Measurements from ENCODE around the gene ABCA1. TPM values are rescaled to one million over a fixed set of nuclear protein-coding genes. Genes with fewer than 3 reads are reported as not detected.
A peak's percentile ranks its signal among the peaks of the same experiment; 100 is the strongest.
"Not testable (repeated sequence)": the region's sequence is repeated elsewhere in the genome, so short reads cannot be mapped to it uniquely, and the experiment has no call there.

ABCA1 gene
- total RNA-seq, 1 donor from 2014 or later: 20.8 TPM

DNA sequence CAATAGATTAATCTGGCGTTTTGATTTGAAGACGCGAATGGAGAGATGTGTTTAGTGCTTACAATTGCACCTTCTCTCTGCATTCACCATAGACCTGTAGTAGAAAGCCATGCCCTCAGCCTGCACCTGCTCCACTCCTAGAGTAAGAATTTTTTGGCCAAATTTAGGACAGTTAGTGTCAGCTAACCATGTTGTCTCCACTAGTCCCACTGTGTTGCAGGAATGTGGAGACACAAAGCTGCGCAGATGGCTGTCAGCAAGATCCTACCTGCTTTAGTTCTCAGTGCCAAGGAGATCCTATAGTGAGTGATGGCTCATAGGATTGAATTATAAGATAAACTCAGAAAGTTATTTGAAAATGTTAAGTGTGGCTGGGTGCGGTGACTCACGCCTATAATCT lies 35.1 kb upstream of the ABCA1 start:
- peaks cover 10% of the 10 kb centered on the region for H3K4me1 Mint-ChIP-seq (ENCODE audit: unreplicated experiment)
- no peaks in the 10 kb centered on the region for H3K9me3 Mint-ChIP-seq
- TF ChIP-seq, protein P1, sequence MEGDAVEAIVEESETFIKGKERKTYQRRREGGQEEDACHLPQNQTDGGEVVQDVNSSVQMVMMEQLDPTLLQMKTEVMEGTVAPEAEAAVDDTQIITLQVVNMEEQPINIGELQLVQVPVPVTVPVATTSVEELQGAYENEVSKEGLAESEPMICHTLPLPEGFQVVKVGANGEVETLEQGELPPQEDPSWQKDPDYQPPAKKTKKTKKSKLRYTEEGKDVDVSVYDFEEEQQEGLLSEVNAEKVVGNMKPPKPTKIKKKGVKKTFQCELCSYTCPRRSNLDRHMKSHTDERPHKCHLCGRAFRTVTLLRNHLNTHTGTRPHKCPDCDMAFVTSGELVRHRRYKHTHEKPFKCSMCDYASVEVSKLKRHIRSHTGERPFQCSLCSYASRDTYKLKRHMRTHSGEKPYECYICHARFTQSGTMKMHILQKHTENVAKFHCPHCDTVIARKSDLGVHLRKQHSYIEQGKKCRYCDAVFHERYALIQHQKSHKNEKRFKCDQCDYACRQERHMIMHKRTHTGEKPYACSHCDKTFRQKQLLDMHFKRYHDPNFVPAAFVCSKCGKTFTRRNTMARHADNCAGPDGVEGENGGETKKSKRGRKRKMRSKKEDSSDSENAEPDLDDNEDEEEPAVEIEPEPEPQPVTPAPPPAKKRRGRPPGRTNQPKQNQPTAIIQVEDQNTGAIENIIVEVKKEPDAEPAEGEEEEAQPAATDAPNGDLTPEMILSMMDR (conservative IDR thresholded peaks at IDR 0.05): no peak
- H3K36me3 Mint-ChIP-seq: no peaks in the 10 kb centered on the region
- H3K27me3 Mint-ChIP-seq: no peaks in the 10 kb centered on the region
- H3K27ac Mint-ChIP-seq: no peak overlapping the region
- no peak for DNase-seq (ENCODE audit: extremely low spot score, unreplicated experiment)
- H3K4me3 Mint-ChIP-seq: no peak overlapping the region

DNA sequence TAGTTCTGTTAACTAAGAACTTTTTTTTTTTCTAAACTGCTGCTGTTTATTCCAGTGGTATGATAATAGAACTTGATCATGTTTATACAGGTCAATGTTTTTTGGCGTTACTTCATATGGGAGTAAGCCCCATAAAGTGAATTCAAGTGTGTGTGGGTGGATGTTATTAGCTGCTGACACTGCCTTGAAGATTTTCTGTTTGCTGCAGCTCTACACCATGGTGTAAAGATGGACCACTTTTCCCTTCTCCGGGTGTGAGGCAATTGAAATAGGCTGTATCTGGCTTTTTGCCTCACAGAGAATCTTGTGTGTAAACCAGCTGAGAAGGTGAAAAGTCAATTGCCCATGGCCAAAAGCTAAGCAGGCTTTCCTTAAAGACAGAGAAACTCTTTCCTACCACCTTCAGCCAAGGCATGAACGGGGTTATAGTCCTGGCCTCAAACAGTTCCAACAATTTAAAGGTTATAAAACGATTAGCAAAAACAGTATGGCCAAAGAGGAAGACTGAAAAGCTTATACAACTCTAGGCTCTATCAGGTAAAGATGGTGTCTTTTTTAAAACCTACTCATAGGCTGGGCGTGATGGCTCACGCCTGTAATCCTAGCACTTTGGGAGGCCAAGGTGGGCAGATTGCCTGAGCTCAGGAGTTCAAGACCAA lies 33.9 kb upstream of the ABCA1 start:
- DNase-seq (ENCODE audit: extremely low spot score, unreplicated experiment): no peak
- TF ChIP-seq, protein P1 (conservative IDR thresholded peaks at IDR 0.05): no peak
- Mint-ChIP-seq H3K36me3 (no peaks in the 10 kb centered on the region), H3K27ac (peak overlapping the region; percentile 19), H3K4me3 (no peak overlapping the region), H3K27me3 (no peaks in the 10 kb centered on the region), H3K9me3 (no peaks in the 10 kb centered on the region), H3K4me1 (ENCODE audit: unreplicated experiment) (peaks cover 8% of the 10 kb centered on the region)

- Mint-ChIP-seq H3K27ac (peak overlapping the region; percentile 19), H3K27me3 (no peaks in the 10 kb centered on the region), H3K36me3 (no peaks in the 10 kb centered on the region), H3K4me3 (no peak overlapping the region), H3K9me3 (no peaks in the 10 kb centered on the region), H3K4me1 (ENCODE audit: unreplicated experiment) (peaks cover 8% of the 10 kb centered on the region)
- TF ChIP-seq, protein P1 (conservative IDR thresholded peaks at IDR 0.05): no peak
- no peak for DNase-seq (ENCODE audit: extremely low spot score, unreplicated experiment)
Observed at GRCh38 chr9:104961238-104961637, 33.3 kb upstream of the ABCA1 start.

GRCh38 chr9:104960662-104961061 lies 32.7 kb upstream of the ABCA1 start:
- H3K4me3 Mint-ChIP-seq: no peak overlapping the region
- no peaks in the 10 kb centered on the region for H3K9me3 Mint-ChIP-seq
- no peak for DNase-seq (ENCODE audit: extremely low spot score, unreplicated experiment)
- H3K27ac Mint-ChIP-seq: no peak overlapping the region
- H3K27me3 Mint-ChIP-seq: no peaks in the 10 kb centered on the region
- no peaks in the 10 kb centered on the region for H3K36me3 Mint-ChIP-seq
- TF ChIP-seq, protein P1 (conservative IDR thresholded peaks at IDR 0.05): no peak
- H3K4me1 Mint-ChIP-seq (ENCODE audit: unreplicated experiment): peaks cover 8% of the 10 kb centered on the region

GRCh38 chr9:104958751-104959150 lies 30.8 kb upstream of the ABCA1 start:
- Mint-ChIP-seq H3K36me3 (no peaks in the 10 kb centered on the region), H3K4me1 (ENCODE audit: unreplicated experiment) (peaks cover 8% of the 10 kb centered on the region), H3K9me3 (no peaks in the 10 kb centered on the region), H3K27me3 (no peaks in the 10 kb centered on the region), H3K4me3 (no peak overlapping the region), H3K27ac (no peak overlapping the region)
- DNase-seq (ENCODE audit: extremely low spot score, unreplicated experiment): no peak
- TF ChIP-seq, protein P1 (conservative IDR thresholded peaks at IDR 0.05): no peak

- not testable (repeated sequence) for H3K9me3 Mint-ChIP-seq, H3K27ac Mint-ChIP-seq
Observed at GRCh38 chr9:104958006-104958405, 30.1 kb upstream of the ABCA1 start.

More at GRCh38 chr9:104958006-104958405, 30.1 kb upstream of the ABCA1 start:
- H3K4me1 Mint-ChIP-seq (ENCODE audit: unreplicated experiment); H3K4me3 Mint-ChIP-seq; H3K27me3 Mint-ChIP-seq; H3K36me3 Mint-ChIP-seq; DNase-seq (ENCODE audit: extremely low spot score, unreplicated experiment): not testable (repeated sequence)
